HG02763 (cell line): Measurements from ENCODE around the gene CLIC1.
"Not testable (repeated sequence)": the region's sequence is repeated elsewhere in the genome, so short reads cannot be mapped to it uniquely, and the experiment has no call there.

Experiments used
- ATAC-seq: cut with Tn5 transposase; IDR thresholded peaks from one replicate; pipeline ENCODE4 v1.9.1; 2021; ENCODE audit warnings: mild to moderate bottlenecking, moderate library complexity; ENCODE audit not compliant: unreplicated experiment

Gene CLIC1

GRCh38 chr6:31725502-31726350, 10.6 kb downstream of the CLIC1 start:
- ATAC-seq, result no peak

GRCh38 chr6:31723980-31724691, 12.2 kb downstream of the CLIC1 start:
- ATAC-seq, result no peak

GRCh38 chr6:31723245-31723979, 12.9 kb downstream of the CLIC1 start, which contains the start of gene MPIG6B:
TSS of gene MPIG6B (plus strand) at chr6:31723373. CDS start at chr6:31723384, 11 bp downstream.
- ATAC-seq, result no peak

GRCh38 chr6:31722173-31722572, 14.2 kb downstream of the CLIC1 start:
- no peak for ATAC-seq

GRCh38 chr6:31721351-31722020, 14.8 kb downstream of the CLIC1 start, which contains the start of gene LY6G6C:
TSS of gene LY6G6C (minus strand) at chr6:31721746. CDS start at chr6:31721679, 67 bp downstream.
- ATAC-seq, result no peak

- no peak for ATAC-seq
Measured at GRCh38 chr6:31720196-31720770, 16.0 kb downstream of the CLIC1 start.

- ATAC-seq, result no peak
Measured at GRCh38 chr6:31719001-31719400, 17.3 kb downstream of the CLIC1 start.

GRCh38 chr6:31718265-31718664, 18.1 kb downstream of the CLIC1 start:
- no peak for ATAC-seq

- ATAC-seq, result no peak
Measured at GRCh38 chr6:31717499-31718222, 18.7 kb downstream of the CLIC1 start.

GRCh38 chr6:31715022-31715958, 21.0 kb downstream of the CLIC1 start, which contains the start of gene LY6G6D:
TSS of gene LY6G6D (plus strand) at chr6:31715348. CDS start at chr6:31715356, 8 bp downstream.
- no peak for ATAC-seq

GRCh38 chr6:31713991-31714684, 22.2 kb downstream of the CLIC1 start:
- no peak for ATAC-seq

- ATAC-seq, result no peak
Measured at GRCh38 chr6:31713465-31713864, 22.9 kb downstream of the CLIC1 start.

- no peak for ATAC-seq
Measured at GRCh38 chr6:31712296-31712695, 24.0 kb downstream of the CLIC1 start.

- ATAC-seq, result no peak
Measured at GRCh38 chr6:31711233-31711632, 25.1 kb downstream of the CLIC1 start.

- ATAC-seq, result no peak
Measured at GRCh38 chr6:31710523-31711219, 25.7 kb downstream of the CLIC1 start.

GRCh38 chr6:31709157-31709556, 27.2 kb downstream of the CLIC1 start:
- not testable (repeated sequence) for ATAC-seq

GRCh38 chr6:31708224-31708623, 28.1 kb downstream of the CLIC1 start:
- ATAC-seq, result no peak
